ENCODE data around the gene SLC13A5.

DNA sequence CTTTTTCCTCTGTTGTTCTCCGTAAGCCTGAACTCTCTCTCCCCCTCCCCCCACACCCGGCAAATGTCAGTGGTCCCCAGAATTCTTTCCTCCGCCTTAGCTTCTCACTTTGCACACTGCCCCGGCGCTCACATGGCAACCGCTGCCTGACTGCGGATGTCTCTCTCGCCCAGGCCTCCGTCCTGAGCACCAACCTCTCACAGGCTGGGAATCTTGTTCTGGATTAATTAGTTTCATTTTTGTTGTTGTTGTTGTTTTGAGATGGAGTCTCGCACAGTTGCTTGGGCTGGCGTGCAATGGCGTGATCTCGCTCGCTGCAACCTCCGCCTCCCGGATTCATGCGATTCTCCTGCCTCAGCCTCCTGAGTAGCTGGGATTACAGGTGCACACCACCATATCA is 45.0 kb downstream of the SLC13A5 start:
- no peak for TF ChIP-seq ZNF239 (CRISPR knock-in tag; IDR thresholded peaks at IDR 0.05)
- TF ChIP-seq ZNF212 (CRISPR knock-in tag; IDR thresholded peaks at IDR 0.05) = no peak
- TF ChIP-seq, protein P1, sequence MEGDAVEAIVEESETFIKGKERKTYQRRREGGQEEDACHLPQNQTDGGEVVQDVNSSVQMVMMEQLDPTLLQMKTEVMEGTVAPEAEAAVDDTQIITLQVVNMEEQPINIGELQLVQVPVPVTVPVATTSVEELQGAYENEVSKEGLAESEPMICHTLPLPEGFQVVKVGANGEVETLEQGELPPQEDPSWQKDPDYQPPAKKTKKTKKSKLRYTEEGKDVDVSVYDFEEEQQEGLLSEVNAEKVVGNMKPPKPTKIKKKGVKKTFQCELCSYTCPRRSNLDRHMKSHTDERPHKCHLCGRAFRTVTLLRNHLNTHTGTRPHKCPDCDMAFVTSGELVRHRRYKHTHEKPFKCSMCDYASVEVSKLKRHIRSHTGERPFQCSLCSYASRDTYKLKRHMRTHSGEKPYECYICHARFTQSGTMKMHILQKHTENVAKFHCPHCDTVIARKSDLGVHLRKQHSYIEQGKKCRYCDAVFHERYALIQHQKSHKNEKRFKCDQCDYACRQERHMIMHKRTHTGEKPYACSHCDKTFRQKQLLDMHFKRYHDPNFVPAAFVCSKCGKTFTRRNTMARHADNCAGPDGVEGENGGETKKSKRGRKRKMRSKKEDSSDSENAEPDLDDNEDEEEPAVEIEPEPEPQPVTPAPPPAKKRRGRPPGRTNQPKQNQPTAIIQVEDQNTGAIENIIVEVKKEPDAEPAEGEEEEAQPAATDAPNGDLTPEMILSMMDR (IDR thresholded peaks at IDR 0.05 in 2 of 3, conservative IDR thresholded peaks at IDR 0.05 in 1 of 3; ENCODE audit: insufficient read depth in 2 of 3, low read depth in 1 of 3, low read length in 3 of 3) = no peak
- TF ChIP-seq SMAD1 (IDR thresholded peaks at IDR 0.05; ENCODE audit: low read depth, low read length, partially characterized antibody) = no peak
- no peak for TF ChIP-seq CREB1 (IDR thresholded peaks at IDR 0.05)
- TF ChIP-seq CREB1 (CRISPR knock-in tag; IDR thresholded peaks at IDR 0.05) = no peak
- no peak for TF ChIP-seq CHD7 (IDR thresholded peaks at IDR 0.05; ENCODE audit: low read depth, low read length)
- no peak for TF ChIP-seq POLR2A (conservative IDR thresholded peaks at IDR 0.05)
- no peak for TF ChIP-seq NRF1 (conservative IDR thresholded peaks at IDR 0.05 in 1 of 2, IDR thresholded peaks at IDR 0.05 in 1 of 2)
